ENCODE data around the gene ASTL. TPM values are rescaled to one million over a fixed set of nuclear protein-coding genes. Genes with fewer than 3 reads are reported as not detected.
"Not testable (repeated sequence)": the region's sequence is repeated elsewhere in the genome, so short reads cannot be mapped to it uniquely, and the experiment has no call there.

ASTL gene
- total RNA-seq, 3 donors from 2014 or later = 2.3 to 3.0 (median 2.8) TPM

- peaks cover 55% of the 10 kb centered on the region for H3K4me1 Mint-ChIP-seq (ENCODE audit: low read depth)
- no peak overlapping the region for H3K4me3 Mint-ChIP-seq
- H3K9me3 Mint-ChIP-seq = peaks cover 4% of the 10 kb centered on the region
- DNase-seq = no peak
- no peaks in the 10 kb centered on the region for H3K36me3 Mint-ChIP-seq (ENCODE audit: insufficient read depth)
- no peaks in the 10 kb centered on the region for H3K27me3 Mint-ChIP-seq (ENCODE audit: low read depth)
- no peak for ATAC-seq
These were observed 29.2 kb upstream of the ASTL start for GRCh38 chr2:96167407-96168013.

GRCh38 chr2:96164459-96165184 is 26.3 kb upstream of the ASTL start:
- Mint-ChIP-seq H3K9me3 (peaks cover 10% of the 10 kb centered on the region), H3K4me3 (peak overlapping the region; percentile 77), H3K4me1 (ENCODE audit: low read depth) (peaks cover 74% of the 10 kb centered on the region), H3K27me3 (ENCODE audit: low read depth) (no peaks in the 10 kb centered on the region), H3K36me3 (ENCODE audit: insufficient read depth) (no peaks in the 10 kb centered on the region)
- ATAC-seq (peak; percentile 82), DNase-seq (peak; percentile 53)

GRCh38 chr2:96163768-96164429 is 25.6 kb upstream of the ASTL start:
- peaks cover 77% of the 10 kb centered on the region for H3K4me1 Mint-ChIP-seq (ENCODE audit: low read depth)
- H3K36me3 Mint-ChIP-seq (ENCODE audit: insufficient read depth) = no peaks in the 10 kb centered on the region
- no peaks in the 10 kb centered on the region for H3K27me3 Mint-ChIP-seq (ENCODE audit: low read depth)
- ATAC-seq (peak; percentile 51 to 56), DNase-seq (peak; percentile 80)
- H3K9me3 Mint-ChIP-seq = peaks cover 6% of the 10 kb centered on the region
- H3K4me3 Mint-ChIP-seq = peak overlapping the region; percentile 77

- H3K4me1 Mint-ChIP-seq (ENCODE audit: low read depth) = peaks cover 77% of the 10 kb centered on the region
- no peaks in the 10 kb centered on the region for H3K27me3 Mint-ChIP-seq (ENCODE audit: low read depth)
- H3K4me3 Mint-ChIP-seq = peak overlapping the region; percentile 77
- ATAC-seq (no peak), DNase-seq (no peak)
- peaks cover 6% of the 10 kb centered on the region for H3K9me3 Mint-ChIP-seq
- no peaks in the 10 kb centered on the region for H3K36me3 Mint-ChIP-seq (ENCODE audit: insufficient read depth)
These were observed 25.1 kb upstream of the ASTL start for GRCh38 chr2:96163415-96163767.

GRCh38 chr2:96161898-96162297 is 23.6 kb upstream of the ASTL start:
- H3K36me3 Mint-ChIP-seq (ENCODE audit: insufficient read depth) = no peaks in the 10 kb centered on the region
- H3K4me1 Mint-ChIP-seq (ENCODE audit: low read depth) = peaks cover 80% of the 10 kb centered on the region
- DNase-seq (no peak), ATAC-seq (no peak)
- H3K27me3 Mint-ChIP-seq (ENCODE audit: low read depth) = no peaks in the 10 kb centered on the region
- H3K4me3 Mint-ChIP-seq = peak overlapping the region; percentile 11
- H3K9me3 Mint-ChIP-seq = peaks cover 6% of the 10 kb centered on the region

GRCh38 chr2:96160366-96160765 is 22.1 kb upstream of the ASTL start:
- not testable (repeated sequence) for H3K36me3 Mint-ChIP-seq (ENCODE audit: insufficient read depth); ATAC-seq; DNase-seq; H3K9me3 Mint-ChIP-seq; H3K4me3 Mint-ChIP-seq; H3K27me3 Mint-ChIP-seq (ENCODE audit: low read depth)
- peaks cover 89% of the 10 kb centered on the region for H3K4me1 Mint-ChIP-seq (ENCODE audit: low read depth)

GRCh38 chr2:96159084-96159830 is 21.0 kb upstream of the ASTL start:
- peaks cover 6% of the 10 kb centered on the region for H3K9me3 Mint-ChIP-seq
- no peaks in the 10 kb centered on the region for H3K36me3 Mint-ChIP-seq (ENCODE audit: insufficient read depth)
- peak overlapping the region; percentile 54 for H3K4me3 Mint-ChIP-seq
- DNase-seq (peak; percentile 53), ATAC-seq (no peak)
- H3K27me3 Mint-ChIP-seq (ENCODE audit: low read depth) = no peaks in the 10 kb centered on the region
- H3K4me1 Mint-ChIP-seq (ENCODE audit: low read depth) = peaks cover 80% of the 10 kb centered on the region

- ATAC-seq (no peak), DNase-seq (no peak)
- peaks cover 76% of the 10 kb centered on the region for H3K4me1 Mint-ChIP-seq (ENCODE audit: low read depth)
- peaks cover 6% of the 10 kb centered on the region for H3K9me3 Mint-ChIP-seq
- H3K4me3 Mint-ChIP-seq = peak overlapping the region; percentile 54
- no peaks in the 10 kb centered on the region for H3K27me3 Mint-ChIP-seq (ENCODE audit: low read depth)
- H3K36me3 Mint-ChIP-seq (ENCODE audit: insufficient read depth) = no peaks in the 10 kb centered on the region
These were observed 20.2 kb upstream of the ASTL start for GRCh38 chr2:96158554-96158940.

- DNase-seq = peak; percentile 94
- peaks cover 76% of the 10 kb centered on the region for H3K4me1 Mint-ChIP-seq (ENCODE audit: low read depth)
- peak; percentile 78 to 79 for ATAC-seq
- no peaks in the 10 kb centered on the region for H3K36me3 Mint-ChIP-seq (ENCODE audit: insufficient read depth)
- peaks cover 6% of the 10 kb centered on the region for H3K9me3 Mint-ChIP-seq
- peak overlapping the region; percentile 74 for H3K4me3 Mint-ChIP-seq
- H3K27me3 Mint-ChIP-seq (ENCODE audit: low read depth) = no peaks in the 10 kb centered on the region
These were observed 19.6 kb upstream of the ASTL start for GRCh38 chr2:96157649-96158553.

GRCh38 chr2:96156926-96157648 is 18.8 kb upstream of the ASTL start:
- ATAC-seq = peak; percentile 2
- Mint-ChIP-seq H3K27me3 (ENCODE audit: low read depth) (no peaks in the 10 kb centered on the region), H3K4me1 (ENCODE audit: low read depth) (peaks cover 74% of the 10 kb centered on the region), H3K9me3 (peaks cover 6% of the 10 kb centered on the region), H3K4me3 (peak overlapping the region; percentile 74), H3K36me3 (ENCODE audit: insufficient read depth) (no peaks in the 10 kb centered on the region)
- DNase-seq = no peak

- Mint-ChIP-seq H3K36me3 (ENCODE audit: insufficient read depth) (no peaks in the 10 kb centered on the region), H3K27me3 (ENCODE audit: low read depth) (no peaks in the 10 kb centered on the region), H3K4me1 (ENCODE audit: low read depth) (peaks cover 73% of the 10 kb centered on the region), H3K9me3 (peaks cover 6% of the 10 kb centered on the region), H3K4me3 (peak overlapping the region; percentile 74)
- peak; percentile 54 to 55 for ATAC-seq
- no peak for DNase-seq
These were observed 17.9 kb upstream of the ASTL start for GRCh38 chr2:96156011-96156820.

- no peaks in the 10 kb centered on the region for H3K9me3 Mint-ChIP-seq
- DNase-seq = no peak
- H3K4me1 Mint-ChIP-seq (ENCODE audit: low read depth) = peaks cover 75% of the 10 kb centered on the region
- H3K27me3 Mint-ChIP-seq (ENCODE audit: low read depth) = no peaks in the 10 kb centered on the region
- no peaks in the 10 kb centered on the region for H3K36me3 Mint-ChIP-seq (ENCODE audit: insufficient read depth)
- ATAC-seq = no peak
- no peak overlapping the region for H3K4me3 Mint-ChIP-seq
These were observed 16.4 kb upstream of the ASTL start for GRCh38 chr2:96154506-96155380.

All from activated T-cell treated with anti-CD3 and anti-CD28 coated beads, Interleukin-2, amount 50 U/mL, for 4 hours (primary cell).